Fibroblast of villous mesenchyme (primary cell): ENCODE data around the gene EP400. TPM values are rescaled to one million over a fixed set of nuclear protein-coding genes. Genes with fewer than 3 reads are reported as not detected.
A peak's percentile ranks its signal among the peaks of the same experiment; 100 is the strongest.

Source experiments
- DNase-seq: peaks from one replicate; pipeline ENCODE4 v3.0.0-alpha.2; 2010; ENCODE audit warnings: low read depth
- H3K4me3 ChIP-seq: 2 replicates; pipeline ENCODE4 v1.5.1; 2011; ENCODE audit warnings: low read depth, mild to moderate bottlenecking, low read length
- total RNA-seq: library from RNA; depleted of rRNA; stranded (reverse); fragments of >200 nt; gene quantifications from 2 replicates; pipeline ENCODE4 v1.2.3, GENCODE V29; 2012
- TF ChIP-seq, protein P1 (sequence below): IDR thresholded peaks from 2 replicates; pipeline ENCODE4 v1.5.1; 2012; ENCODE audit warnings: low read depth, mild to moderate bottlenecking, low read length; ENCODE audit not compliant: insufficient read depth

Gene EP400
- total RNA-seq, 1 donor = 13.0 TPM

GRCh38 chr12:131929581-131930456, 19.9 kb upstream of the EP400 start:
- peak overlapping the region; percentile 93 for H3K4me3 ChIP-seq
- TF ChIP-seq, protein P1, sequence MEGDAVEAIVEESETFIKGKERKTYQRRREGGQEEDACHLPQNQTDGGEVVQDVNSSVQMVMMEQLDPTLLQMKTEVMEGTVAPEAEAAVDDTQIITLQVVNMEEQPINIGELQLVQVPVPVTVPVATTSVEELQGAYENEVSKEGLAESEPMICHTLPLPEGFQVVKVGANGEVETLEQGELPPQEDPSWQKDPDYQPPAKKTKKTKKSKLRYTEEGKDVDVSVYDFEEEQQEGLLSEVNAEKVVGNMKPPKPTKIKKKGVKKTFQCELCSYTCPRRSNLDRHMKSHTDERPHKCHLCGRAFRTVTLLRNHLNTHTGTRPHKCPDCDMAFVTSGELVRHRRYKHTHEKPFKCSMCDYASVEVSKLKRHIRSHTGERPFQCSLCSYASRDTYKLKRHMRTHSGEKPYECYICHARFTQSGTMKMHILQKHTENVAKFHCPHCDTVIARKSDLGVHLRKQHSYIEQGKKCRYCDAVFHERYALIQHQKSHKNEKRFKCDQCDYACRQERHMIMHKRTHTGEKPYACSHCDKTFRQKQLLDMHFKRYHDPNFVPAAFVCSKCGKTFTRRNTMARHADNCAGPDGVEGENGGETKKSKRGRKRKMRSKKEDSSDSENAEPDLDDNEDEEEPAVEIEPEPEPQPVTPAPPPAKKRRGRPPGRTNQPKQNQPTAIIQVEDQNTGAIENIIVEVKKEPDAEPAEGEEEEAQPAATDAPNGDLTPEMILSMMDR = no peak
- DNase-seq = no peak

- DNase-seq = no peak
- TF ChIP-seq, protein P1 = no peak
- peak overlapping the region; percentile 93 for H3K4me3 ChIP-seq
These were observed 19.2 kb upstream of the EP400 start for GRCh38 chr12:131930510-131930909.

DNA sequence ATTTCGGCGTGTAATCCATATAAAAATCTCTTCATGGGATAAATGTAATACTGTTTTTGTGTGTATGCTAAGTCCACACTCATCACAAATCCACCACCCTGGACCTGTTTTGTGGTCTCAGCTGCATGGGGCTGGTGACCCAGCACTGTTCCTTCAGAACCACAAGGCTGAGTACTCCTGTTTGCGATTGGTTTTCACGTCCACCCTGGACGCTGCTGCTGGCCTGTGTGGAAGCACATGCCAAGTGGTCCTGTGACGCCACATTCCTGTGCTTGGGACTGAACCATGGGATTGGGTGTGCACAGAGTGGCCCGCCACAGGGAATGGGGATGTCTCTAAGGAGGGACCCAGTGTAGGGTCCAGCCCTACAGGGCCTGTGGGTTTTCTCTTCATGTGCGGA, 16.4 kb upstream of the EP400 start:
- no peak overlapping the region for H3K4me3 ChIP-seq
- TF ChIP-seq, protein P1 = no peak
- DNase-seq = no peak

- TF ChIP-seq, protein P1 = no peak
- no peak for DNase-seq
- no peak overlapping the region for H3K4me3 ChIP-seq
These were observed 15.2 kb upstream of the EP400 start for GRCh38 chr12:131934535-131934934.

- no peak for DNase-seq
- TF ChIP-seq, protein P1 = no peak
These were observed 11.7 kb upstream of the EP400 start for GRCh38 chr12:131938082-131938481.

GRCh38 chr12:131939007-131939406, 10.7 kb upstream of the EP400 start:
- no peak for DNase-seq
- H3K4me3 ChIP-seq = no peak overlapping the region
- TF ChIP-seq, protein P1 = no peak

More at GRCh38 chr12:131938082-131938481, 11.7 kb upstream of the EP400 start:
- no peak overlapping the region for H3K4me3 ChIP-seq
